HG02763 (cell line): ENCODE data around the gene LRRC46.

ENCODE experiments used
- ATAC-seq: cut with Tn5 transposase; IDR thresholded peaks from one replicate; pipeline ENCODE4 v1.9.1; 2021; ENCODE audit warnings: mild to moderate bottlenecking, moderate library complexity; ENCODE audit not compliant: unreplicated experiment

The LRRC46 gene

GRCh38 chr17:47875011-47875985, 43.8 kb downstream of the LRRC46 start:
- no peak for ATAC-seq

GRCh38 chr17:47877368-47878034, 46.0 kb downstream of the LRRC46 start:
- no peak for ATAC-seq

GRCh38 chr17:47878203-47879027, 46.9 kb downstream of the LRRC46 start:
- no peak for ATAC-seq

- ATAC-seq: no peak
These were observed 47.6 kb downstream of the LRRC46 start for GRCh38 chr17:47879028-47879585.

DNA sequence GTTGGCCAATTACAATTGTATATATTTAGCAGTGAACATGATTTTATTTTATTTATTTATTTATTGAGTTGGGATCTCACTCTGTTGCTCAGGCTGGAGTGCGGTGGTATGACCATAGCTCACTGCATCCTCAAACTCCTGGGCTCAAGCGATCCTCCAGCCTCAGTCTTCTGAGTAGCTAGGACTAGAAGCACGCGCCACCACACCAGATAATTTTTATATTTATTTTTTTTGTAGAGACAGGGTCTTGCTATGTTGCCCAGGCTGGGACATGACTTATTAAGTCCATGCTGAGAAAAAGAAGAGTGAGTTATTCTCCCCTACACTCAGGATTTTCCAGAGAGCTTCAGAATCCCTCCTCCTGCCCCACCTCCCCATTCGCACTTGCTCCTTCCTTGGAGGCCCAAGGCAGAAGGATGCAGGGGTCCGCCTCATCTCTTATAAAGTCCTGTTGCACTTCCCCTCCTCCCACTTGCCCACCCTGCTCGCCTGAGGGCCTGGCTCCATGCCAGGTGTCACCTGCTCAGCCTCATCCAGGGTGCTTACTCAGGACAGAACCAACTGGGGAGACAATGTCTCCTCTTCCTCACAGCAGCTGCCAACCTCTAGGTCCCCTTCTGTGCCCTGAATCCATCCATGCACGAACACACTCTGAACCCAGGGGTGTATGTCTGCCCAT, 48.4 kb downstream of the LRRC46 start:
- ATAC-seq: no peak

- ATAC-seq: no peak
These were observed 50.8 kb downstream of the LRRC46 start for GRCh38 chr17:47882247-47882646.

GRCh38 chr17:47882695-47883588, 51.5 kb downstream of the LRRC46 start:
- no peak for ATAC-seq

DNA sequence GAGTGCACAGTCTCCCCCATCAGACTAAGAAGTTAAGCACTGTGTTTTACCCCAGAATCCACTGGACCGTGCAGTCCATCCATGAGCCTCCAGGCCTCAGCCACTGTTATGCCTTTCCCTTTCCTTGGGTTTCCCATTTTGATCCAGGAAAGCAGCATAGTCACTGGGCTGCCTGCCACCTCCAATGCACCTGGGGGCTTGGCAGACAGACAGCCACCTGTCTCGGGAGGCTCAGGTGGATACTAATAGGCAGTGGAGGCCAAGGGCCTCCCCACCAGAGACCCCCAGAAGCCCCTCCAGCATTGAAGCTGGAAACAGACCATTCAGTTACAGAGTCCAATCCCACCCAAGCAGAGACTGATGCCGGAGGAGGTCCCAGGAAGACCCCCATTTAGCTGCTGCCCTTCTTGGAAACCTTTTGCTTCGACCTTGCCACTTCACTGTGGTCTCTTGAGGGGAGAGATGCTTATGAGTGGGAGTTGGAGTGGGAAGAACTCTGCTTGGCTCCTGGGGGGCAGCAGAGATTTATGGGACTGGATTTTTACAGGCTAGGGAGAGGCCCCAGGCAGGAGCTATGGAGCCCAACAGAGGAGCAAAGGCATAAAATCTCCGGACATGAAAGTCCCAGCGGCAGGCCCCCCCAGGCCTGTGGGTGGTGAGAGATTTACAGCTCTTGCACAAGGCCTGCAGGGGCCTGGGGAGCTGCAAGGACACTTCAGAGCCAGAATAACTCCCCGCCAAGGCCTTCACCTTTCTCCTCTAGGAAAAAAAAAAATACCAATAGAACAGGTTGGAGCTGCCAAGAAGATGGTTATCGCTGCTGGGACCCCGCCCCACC, 52.3 kb downstream of the LRRC46 start:
- no peak for ATAC-seq

DNA sequence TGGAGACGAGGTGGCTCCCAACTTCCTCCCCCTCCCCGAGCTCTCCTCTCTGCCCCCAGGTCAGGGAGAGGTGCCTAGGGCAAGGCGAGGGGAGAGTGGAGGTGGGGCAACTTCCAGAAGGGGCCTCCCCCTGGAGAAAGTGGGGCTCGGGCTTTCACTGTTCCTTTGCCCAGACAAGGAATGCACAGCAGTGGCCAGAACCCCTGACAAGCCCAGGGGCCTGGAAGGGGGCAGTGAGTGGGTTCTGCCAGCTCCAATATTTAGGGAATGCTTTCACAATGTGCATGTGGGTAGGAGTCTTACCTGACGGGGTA, 52.9 kb downstream of the LRRC46 start:
- no peak for ATAC-seq

- ATAC-seq: no peak
These were observed 53.6 kb downstream of the LRRC46 start for GRCh38 chr17:47884905-47885730.
